A673 (cell line): ENCODE data around the gene PLA2G5. TPM values are rescaled to one million over a fixed set of nuclear protein-coding genes. Genes with fewer than 3 reads are reported as not detected.
"Not testable (repeated sequence)": the region's sequence is repeated elsewhere in the genome, so short reads cannot be mapped to it uniquely, and the experiment has no call there.

Source experiments
- BruUV-seq: library from RNA; stranded (reverse); fragments of 400-500 nt; replicated peaks from 2 replicates; lab custom pipeline; 2021; lab: Mats Ljungman, UMichigan
- CTCF ChIA-PET: fragments of 300-600 bp; sonication (Branson Sonifier 250); formaldehyde crosslinking; loops from one replicate; lab custom pipeline; 2022; ENCODE audit warnings: antibody characterized with exemption; lab: Charles Lee
- POLR2A ChIA-PET: fragments of 300-600 bp; sonication (Branson Sonifier 250); formaldehyde crosslinking; loops from one replicate; lab custom pipeline; 2022; ENCODE audit warnings: antibody characterized with exemption; ENCODE audit not compliant: low non-redundant PET; lab: Charles Lee
- DNase-seq: peaks from one replicate; pipeline ENCODE4 v3.0.0-alpha.2; 2015; ENCODE audit warnings: low spot score
- H3K27ac ChIP-seq: fragments of 200-600 bp; sonication (generic); 2 replicates; pipeline ENCODE4 v1.5.1; 2016; ENCODE audit warnings: mixed run types, low read depth, mild to moderate bottlenecking, mixed read lengths, antibody characterized with exemption, low read length; ENCODE audit not compliant: poor library complexity, severe bottlenecking
- H3K27me3 ChIP-seq: fragments of 200-600 bp; sonication (generic); replicated peaks from 2 replicates; pipeline ENCODE4 v1.6.1; 2017; ENCODE audit warnings: mixed run types, low read depth, mild to moderate bottlenecking, mixed read lengths, antibody characterized with exemption, low read length; ENCODE audit not compliant: insufficient read depth, poor library complexity
- H3K36me3 ChIP-seq: fragments of 200-600 bp; sonication (generic); 2 replicates; pipeline ENCODE4 v1.6.1; 2016; ENCODE audit warnings: mixed run types, mild to moderate bottlenecking, mixed read lengths, antibody characterized with exemption, low read length; ENCODE audit not compliant: insufficient read depth, poor library complexity, severe bottlenecking
- H3K4me1 ChIP-seq: fragments of 200-600 bp; sonication (generic); 2 replicates; pipeline ENCODE4 v1.6.1; 2017; ENCODE audit warnings: mixed run types, mild to moderate bottlenecking, mixed read lengths, antibody characterized with exemption, low read length; ENCODE audit not compliant: insufficient read depth, poor library complexity, severe bottlenecking
- H3K4me3 ChIP-seq: fragments of 200-600 bp; sonication (generic); 2 replicates; pipeline ENCODE4 v1.5.1; 2016; ENCODE audit warnings: low read depth, mixed run types, mild to moderate bottlenecking, mixed read lengths, low read length; ENCODE audit not compliant: poor library complexity, severe bottlenecking
- H3K9me3 ChIP-seq: fragments of 200-600 bp; sonication (generic); 2 replicates; pipeline ENCODE4 v1.6.1; 2016; ENCODE audit warnings: mixed run types, low read depth, mild to moderate bottlenecking, mixed read lengths, antibody characterized with exemption, low read length; ENCODE audit not compliant: poor library complexity, severe bottlenecking
- CTCF ChIP-seq: fragments of 300-800, 200-600 bp; sonication (generic); conservative IDR thresholded peaks from 2 replicates; pipeline ENCODE4 v1.5.1; 2017; ENCODE audit warnings: low read depth, mild to moderate bottlenecking, antibody characterized with exemption, low read length, moderate library complexity, mixed read lengths
- EZH2 ChIP-seq: fragments of 200-600 bp; sonication (generic); IDR thresholded peaks from 2 replicates; pipeline ENCODE4 v1.6.1; 2017; ENCODE audit warnings: borderline replicate concordance, low read depth, mild to moderate bottlenecking, mixed read lengths, antibody characterized with exemption, low read length; ENCODE audit not compliant: poor library complexity, severe bottlenecking
- intact Hi-C: fragments of 100-400 bp; cut with micrococcal nuclease; formaldehyde crosslinking; loops from one replicate; pipeline ENCODE4 v1.10.0; 2022; ENCODE audit not compliant: unreplicated experiment
- total RNA-seq: library from RNA; stranded (reverse); gene quantifications from 2 replicates; pipeline ENCODE4 v1.2.3, GENCODE V29; 2021

PLA2G5 gene
- total RNA-seq, 1 experiment from 2014 or later = not detected

- intact Hi-C loops = no loop called here
- H3K27ac ChIP-seq = no peak overlapping the region
- no TSS peak for BruUV-seq
- TF ChIP-seq CTCF (no peak), EZH2 (no peak)
- no peaks in the 10 kb centered on the region for H3K36me3 ChIP-seq
- H3K4me3 ChIP-seq = no peak overlapping the region
- no peak for DNase-seq
- no peaks in the 10 kb centered on the region for H3K9me3 ChIP-seq
- peaks cover 12% of the 10 kb centered on the region for H3K4me1 ChIP-seq
- peaks cover 3% of the 10 kb centered on the region for H3K27me3 ChIP-seq
- CTCF ChIA-PET = interaction anchor here (0.5 kb wide), 1 partner anchor 209 kb away, joined by 5 read pairs; no protein-coding TSS in a partner anchor
- POLR2A ChIA-PET = no interaction called here
Observed at GRCh38 chr1:20126041-20126805, 56.2 kb downstream of the PLA2G5 start.

GRCh38 chr1:20126806-20127440 is 56.9 kb downstream of the PLA2G5 start:
- H3K27me3 ChIP-seq = no peaks in the 10 kb centered on the region
- H3K4me1 ChIP-seq = peaks cover 12% of the 10 kb centered on the region
- no peaks in the 10 kb centered on the region for H3K36me3 ChIP-seq
- intact Hi-C loops = no loop called here
- H3K27ac ChIP-seq = no peak overlapping the region
- DNase-seq = no peak
- CTCF ChIA-PET = no interaction called here
- H3K4me3 ChIP-seq = no peak overlapping the region
- POLR2A ChIA-PET = no interaction called here
- BruUV-seq = no TSS peak
- TF ChIP-seq CTCF = no peak
- TF ChIP-seq EZH2 = no peak
- no peaks in the 10 kb centered on the region for H3K9me3 ChIP-seq

- H3K4me1 ChIP-seq, POLR2A ChIA-PET, BruUV-seq, H3K9me3 ChIP-seq, intact Hi-C loops, CTCF ChIA-PET, H3K4me3 ChIP-seq, H3K27me3 ChIP-seq, H3K27ac ChIP-seq, DNase-seq, H3K36me3 ChIP-seq: not testable (repeated sequence)
Observed at GRCh38 chr1:20130518-20130917, 60.5 kb downstream of the PLA2G5 start.
